ENCODE data around the gene POLL.

- TF ChIP-seq YY1 (IDR thresholded peaks at IDR 0.05; ENCODE audit: extremely low read depth, insufficient replicate concordance, low read depth, low read length) (no peak), EZH2 (IDR thresholded peaks at IDR 0.05) (no peak), CTCF (IDR thresholded peaks at IDR 0.05 in 2 of 3, conservative IDR thresholded peaks at IDR 0.05 in 1 of 3; ENCODE audit: borderline replicate concordance in 1 of 3, insufficient read depth in 1 of 3, low read depth in 2 of 3, low read length in 2 of 3) (peak in 1 of 3 experiments; percentile 17; a peak in 1 of 6 replicates), ZBTB33 (IDR thresholded peaks at IDR 0.05; ENCODE audit: extremely low read depth, insufficient replicate concordance, low read length) (no peak), POLR2AphosphoS5 (IDR thresholded peaks at IDR 0.05; ENCODE audit: low read depth, low read length) (peak; percentile 2; the same call in 1 of the 2 replicates), CBX3 (IDR thresholded peaks at IDR 0.05; ENCODE audit: low read depth) (no peak), JUND (IDR thresholded peaks at IDR 0.05) (no peak), ZFX (IDR thresholded peaks at IDR 0.05) (peak; percentile 74; the same call in 1 of the 2 replicates), RAD21 (IDR thresholded peaks at IDR 0.05; ENCODE audit: low read depth) (no peak), ZNF274 (IDR thresholded peaks at IDR 0.05; ENCODE audit: low read depth, low read length) (no peak), SP1 (IDR thresholded peaks at IDR 0.05; ENCODE audit: low read depth) (no peak), FOSL1 (IDR thresholded peaks at IDR 0.05; ENCODE audit: low read depth) (no peak)
Observed at GRCh38 chr10:101570428-101571270, 17.4 kb downstream of the POLL start.
